Neural crest cell (in vitro differentiated cells): ENCODE measurements around the gene NPAS3. TPM values are rescaled to one million over a fixed set of nuclear protein-coding genes. Genes with fewer than 3 reads are reported as not detected.
A peak's percentile ranks its signal among the peaks of the same experiment; 100 is the strongest.

ENCODE experiments used
- DNase-seq: peaks from one replicate; pipeline ENCODE4 v3.0.0; 2021; ENCODE audit warnings: low read depth, mixed read lengths, low spot score
- H3K27ac Mint-ChIP-seq: one replicate; pipeline ENCODE4 v1.8.0; 2021; ENCODE audit warnings: mild to moderate bottlenecking, mixed read lengths; ENCODE audit not compliant: unreplicated experiment
- H3K27me3 Mint-ChIP-seq: 2 replicates; pipeline ENCODE4 v1.8.0; 2021; ENCODE audit warnings: low read depth, mild to moderate bottlenecking, mixed read lengths
- H3K36me3 Mint-ChIP-seq: 2 replicates; pipeline ENCODE4 v1.8.0; 2021; ENCODE audit warnings: low read depth, mild to moderate bottlenecking, mixed read lengths
- H3K4me1 Mint-ChIP-seq: 2 replicates; pipeline ENCODE4 v1.8.0; 2021; ENCODE audit warnings: mixed read lengths
- H3K4me3 Mint-ChIP-seq: one replicate; pipeline ENCODE4 v1.8.0; 2021; ENCODE audit warnings: mild to moderate bottlenecking, mixed read lengths
- H3K9me3 Mint-ChIP-seq: 2 replicates; pipeline ENCODE4 v1.8.0; 2021; ENCODE audit warnings: mixed read lengths
- CTCF ChIP-seq: fragments of 200-600 bp; sonication (generic); conservative IDR thresholded peaks from 2 replicates; pipeline ENCODE4 v1.5.0; 2021; ENCODE audit warnings: antibody characterized with exemption, mild to moderate bottlenecking
- long read RNA-seq: library from polyadenylated mRNA; unstranded; transcript quantifications from one replicate; pipeline ENCODE4 v2.0.0, GENCODE V29; 2020
- total RNA-seq: library from RNA; stranded (reverse); gene quantifications from 2 replicates; pipeline ENCODE4 v1.2.1, GENCODE V29; 2021

Gene NPAS3
- 18.2 and 21.1 TPM in 2 replicates for total RNA-seq
- long read RNA-seq, partial matches to known transcripts, result 1 of 9 reads
- long read RNA-seq, other reads (novel, unspliced or antisense), result 8 of 9 reads

- Mint-ChIP-seq H3K4me1 (peaks cover 58% of the 10 kb centered on the region), H3K4me3 (peak within 1 kb of the TSS; percentile 97), H3K27me3 (peaks cover 14% of the 10 kb centered on the region), H3K36me3 (no peaks in the 10 kb centered on the region), H3K9me3 (no peaks in the 10 kb centered on the region), H3K27ac (peak within 1 kb of the TSS; percentile 98)
- TF ChIP-seq CTCF, result no peak
- no peak for DNase-seq
These were observed at the start of gene NPAS3 for GRCh38 chr14:32938719-32939253. Gene NPAS3 (plus strand): TSS chr14:32938879.

- Mint-ChIP-seq H3K36me3 (no peaks in the 10 kb centered on the region), H3K27ac (no peak overlapping the region), H3K9me3 (no peaks in the 10 kb centered on the region), H3K4me1 (peaks cover 11% of the 10 kb centered on the region), H3K27me3 (no peaks in the 10 kb centered on the region), H3K4me3 (no peak overlapping the region)
- TF ChIP-seq CTCF, result no peak
- DNase-seq, result no peak
These were observed 41.5 kb upstream of the NPAS3 start for GRCh38 chr14:32896979-32897697.

GRCh38 chr14:32897698-32898064 is 41.0 kb upstream of the NPAS3 start:
- no peak for DNase-seq
- H3K27me3 Mint-ChIP-seq, result no peaks in the 10 kb centered on the region
- no peak overlapping the region for H3K4me3 Mint-ChIP-seq
- peaks cover 11% of the 10 kb centered on the region for H3K4me1 Mint-ChIP-seq
- H3K27ac Mint-ChIP-seq, result no peak overlapping the region
- no peak for TF ChIP-seq CTCF
- no peaks in the 10 kb centered on the region for H3K9me3 Mint-ChIP-seq
- no peaks in the 10 kb centered on the region for H3K36me3 Mint-ChIP-seq

GRCh38 chr14:32898876-32899275 is 39.8 kb upstream of the NPAS3 start:
- Mint-ChIP-seq H3K4me1 (peaks cover 6% of the 10 kb centered on the region), H3K9me3 (no peaks in the 10 kb centered on the region), H3K36me3 (no peaks in the 10 kb centered on the region), H3K4me3 (no peak overlapping the region), H3K27ac (no peak overlapping the region), H3K27me3 (no peaks in the 10 kb centered on the region)
- no peak for DNase-seq
- no peak for TF ChIP-seq CTCF

GRCh38 chr14:32900547-32900946 is 38.1 kb upstream of the NPAS3 start:
- Mint-ChIP-seq H3K27me3 (no peaks in the 10 kb centered on the region), H3K36me3 (no peaks in the 10 kb centered on the region), H3K9me3 (no peaks in the 10 kb centered on the region), H3K4me3 (no peak overlapping the region), H3K27ac (no peak overlapping the region), H3K4me1 (peaks cover 6% of the 10 kb centered on the region)
- TF ChIP-seq CTCF, result no peak
- DNase-seq, result no peak
